ENCODE measurements around the gene OGFOD2. TPM values are rescaled to one million over a fixed set of nuclear protein-coding genes. Genes with fewer than 3 reads are reported as not detected.

Gene OGFOD2
- total and polyA plus RNA-seq, 9 of the 15 experiments (the other 6 are each of a cell fraction or from before 2014, with no cell fraction given), result 1.4 to 111 (median 18.5) TPM

DNA sequence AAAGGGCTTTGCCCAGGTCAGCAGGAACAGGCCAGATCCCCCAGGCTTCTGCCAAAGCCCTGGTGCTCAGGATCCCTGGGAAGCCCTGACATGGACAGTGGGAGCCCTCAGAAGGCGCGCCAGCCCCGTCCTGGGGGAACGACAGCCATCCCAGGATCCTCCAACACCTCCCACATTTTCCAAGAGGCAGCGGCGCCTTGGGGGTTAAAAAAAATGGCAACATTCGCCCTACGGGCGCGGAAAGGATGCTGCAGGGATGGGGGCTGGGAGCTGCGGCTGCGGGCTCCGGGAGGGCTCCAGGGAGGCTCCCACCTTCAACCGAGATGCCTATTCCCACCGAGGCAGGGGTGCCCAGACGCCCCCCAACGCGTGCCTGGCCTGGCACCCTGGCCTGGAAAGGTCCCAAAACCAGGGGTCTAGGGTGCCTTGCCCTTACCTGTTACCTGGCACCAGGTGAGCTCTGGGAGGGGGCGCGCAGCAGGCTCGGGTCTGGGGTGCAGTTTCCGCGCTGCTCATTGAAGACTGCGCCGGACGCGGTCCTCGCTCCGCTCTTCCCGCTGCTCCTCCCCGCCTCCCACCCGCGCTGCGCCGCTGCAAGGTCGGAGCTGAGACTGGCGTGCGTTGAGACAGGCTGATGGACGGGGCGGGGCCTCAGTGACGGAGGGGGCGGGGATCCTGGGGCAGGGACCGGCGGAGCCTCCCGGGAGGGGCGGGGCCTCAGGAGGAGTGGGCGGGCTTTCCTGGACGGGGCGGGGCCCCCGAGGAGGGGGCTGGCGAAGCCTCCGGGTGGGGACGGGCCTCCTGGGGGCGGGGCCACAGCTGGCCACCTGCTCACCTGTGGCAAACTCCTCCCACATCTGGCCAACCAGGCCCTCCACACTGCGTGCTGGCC is 8.9 kb upstream of the OGFOD2 start, which contains the start of gene ABCB9 (continued):
- TF ChIP-seq, protein P1, sequence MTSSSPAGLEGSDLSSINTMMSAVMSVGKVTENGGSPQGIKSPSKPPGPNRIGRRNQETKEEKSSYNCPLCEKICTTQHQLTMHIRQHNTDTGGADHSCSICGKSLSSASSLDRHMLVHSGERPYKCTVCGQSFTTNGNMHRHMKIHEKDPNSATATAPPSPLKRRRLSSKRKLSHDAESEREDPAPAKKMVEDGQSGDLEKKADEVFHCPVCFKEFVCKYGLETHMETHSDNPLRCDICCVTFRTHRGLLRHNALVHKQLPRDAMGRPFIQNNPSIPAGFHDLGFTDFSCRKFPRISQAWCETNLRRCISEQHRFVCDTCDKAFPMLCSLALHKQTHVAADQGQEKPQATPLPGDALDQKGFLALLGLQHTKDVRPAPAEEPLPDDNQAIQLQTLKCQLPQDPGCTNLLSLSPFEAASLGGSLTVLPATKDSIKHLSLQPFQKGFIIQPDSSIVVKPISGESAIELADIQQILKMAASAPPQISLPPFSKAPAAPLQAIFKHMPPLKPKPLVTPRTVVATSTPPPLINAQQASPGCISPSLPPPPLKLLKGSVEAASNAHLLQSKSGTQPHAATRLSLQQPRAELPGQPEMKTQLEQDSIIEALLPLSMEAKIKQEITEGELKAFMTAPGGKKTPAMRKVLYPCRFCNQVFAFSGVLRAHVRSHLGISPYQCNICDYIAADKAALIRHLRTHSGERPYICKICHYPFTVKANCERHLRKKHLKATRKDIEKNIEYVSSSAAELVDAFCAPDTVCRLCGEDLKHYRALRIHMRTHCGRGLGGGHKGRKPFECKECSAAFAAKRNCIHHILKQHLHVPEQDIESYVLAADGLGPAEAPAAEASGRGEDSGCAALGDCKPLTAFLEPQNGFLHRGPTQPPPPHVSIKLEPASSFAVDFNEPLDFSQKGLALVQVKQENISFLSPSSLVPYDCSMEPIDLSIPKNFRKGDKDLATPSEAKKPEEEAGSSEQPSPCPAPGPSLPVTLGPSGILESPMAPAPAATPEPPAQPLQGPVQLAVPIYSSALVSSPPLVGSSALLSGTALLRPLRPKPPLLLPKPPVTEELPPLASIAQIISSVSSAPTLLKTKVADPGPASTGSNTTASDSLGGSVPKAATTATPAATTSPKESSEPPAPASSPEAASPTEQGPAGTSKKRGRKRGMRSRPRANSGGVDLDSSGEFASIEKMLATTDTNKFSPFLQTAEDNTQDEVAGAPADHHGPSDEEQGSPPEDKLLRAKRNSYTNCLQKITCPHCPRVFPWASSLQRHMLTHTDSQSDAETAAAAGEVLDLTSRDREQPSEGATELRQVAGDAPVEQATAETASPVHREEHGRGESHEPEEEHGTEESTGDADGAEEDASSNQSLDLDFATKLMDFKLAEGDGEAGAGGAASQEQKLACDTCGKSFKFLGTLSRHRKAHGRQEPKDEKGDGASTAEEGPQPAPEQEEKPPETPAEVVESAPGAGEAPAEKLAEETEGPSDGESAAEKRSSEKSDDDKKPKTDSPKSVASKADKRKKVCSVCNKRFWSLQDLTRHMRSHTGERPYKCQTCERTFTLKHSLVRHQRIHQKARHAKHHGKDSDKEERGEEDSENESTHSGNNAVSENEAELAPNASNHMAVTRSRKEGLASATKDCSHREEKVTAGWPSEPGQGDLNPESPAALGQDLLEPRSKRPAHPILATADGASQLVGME (CRISPR knock-in tag; IDR thresholded peaks at IDR 0.05), result peak; percentile 46; the same call in 1 of the 2 replicates
- TF ChIP-seq, protein P2, sequence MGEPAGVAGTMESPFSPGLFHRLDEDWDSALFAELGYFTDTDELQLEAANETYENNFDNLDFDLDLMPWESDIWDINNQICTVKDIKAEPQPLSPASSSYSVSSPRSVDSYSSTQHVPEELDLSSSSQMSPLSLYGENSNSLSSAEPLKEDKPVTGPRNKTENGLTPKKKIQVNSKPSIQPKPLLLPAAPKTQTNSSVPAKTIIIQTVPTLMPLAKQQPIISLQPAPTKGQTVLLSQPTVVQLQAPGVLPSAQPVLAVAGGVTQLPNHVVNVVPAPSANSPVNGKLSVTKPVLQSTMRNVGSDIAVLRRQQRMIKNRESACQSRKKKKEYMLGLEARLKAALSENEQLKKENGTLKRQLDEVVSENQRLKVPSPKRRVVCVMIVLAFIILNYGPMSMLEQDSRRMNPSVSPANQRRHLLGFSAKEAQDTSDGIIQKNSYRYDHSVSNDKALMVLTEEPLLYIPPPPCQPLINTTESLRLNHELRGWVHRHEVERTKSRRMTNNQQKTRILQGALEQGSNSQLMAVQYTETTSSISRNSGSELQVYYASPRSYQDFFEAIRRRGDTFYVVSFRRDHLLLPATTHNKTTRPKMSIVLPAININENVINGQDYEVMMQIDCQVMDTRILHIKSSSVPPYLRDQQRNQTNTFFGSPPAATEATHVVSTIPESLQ (CRISPR knock-in tag; IDR thresholded peaks at IDR 0.05), result no peak
- TF ChIP-seq ETV5 (CRISPR knock-in tag; IDR thresholded peaks at IDR 0.05; ENCODE audit: low read depth), result peak; percentile 53; the same call in 1 of the 2 replicates
- peak; percentile 55 for TF ChIP-seq RBBP5 (IDR thresholded peaks at IDR 0.05; ENCODE audit: borderline replicate concordance, insufficient read depth, low read length, poor library complexity, severe bottlenecking)
- no peak for TF ChIP-seq NFIX (CRISPR knock-in tag; IDR thresholded peaks at IDR 0.05; ENCODE audit: low read depth)
- TF ChIP-seq CC2D1A (IDR thresholded peaks at IDR 0.05), result no peak
- TF ChIP-seq, protein P3, sequence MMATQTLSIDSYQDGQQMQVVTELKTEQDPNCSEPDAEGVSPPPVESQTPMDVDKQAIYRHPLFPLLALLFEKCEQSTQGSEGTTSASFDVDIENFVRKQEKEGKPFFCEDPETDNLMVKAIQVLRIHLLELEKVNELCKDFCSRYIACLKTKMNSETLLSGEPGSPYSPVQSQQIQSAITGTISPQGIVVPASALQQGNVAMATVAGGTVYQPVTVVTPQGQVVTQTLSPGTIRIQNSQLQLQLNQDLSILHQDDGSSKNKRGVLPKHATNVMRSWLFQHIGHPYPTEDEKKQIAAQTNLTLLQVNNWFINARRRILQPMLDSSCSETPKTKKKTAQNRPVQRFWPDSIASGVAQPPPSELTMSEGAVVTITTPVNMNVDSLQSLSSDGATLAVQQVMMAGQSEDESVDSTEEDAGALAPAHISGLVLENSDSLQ (IDR thresholded peaks at IDR 0.05), result peak; percentile 93
- TF ChIP-seq JUND (IDR thresholded peaks at IDR 0.05; ENCODE audit: borderline replicate concordance, low read depth, low read length), result no peak
- TF ChIP-seq JUND (tag; IDR thresholded peaks at IDR 0.05; ENCODE audit: borderline replicate concordance, low read depth, low read length), result no peak; the same call in 2 of the 3 replicates
- TF ChIP-seq, protein P4, sequence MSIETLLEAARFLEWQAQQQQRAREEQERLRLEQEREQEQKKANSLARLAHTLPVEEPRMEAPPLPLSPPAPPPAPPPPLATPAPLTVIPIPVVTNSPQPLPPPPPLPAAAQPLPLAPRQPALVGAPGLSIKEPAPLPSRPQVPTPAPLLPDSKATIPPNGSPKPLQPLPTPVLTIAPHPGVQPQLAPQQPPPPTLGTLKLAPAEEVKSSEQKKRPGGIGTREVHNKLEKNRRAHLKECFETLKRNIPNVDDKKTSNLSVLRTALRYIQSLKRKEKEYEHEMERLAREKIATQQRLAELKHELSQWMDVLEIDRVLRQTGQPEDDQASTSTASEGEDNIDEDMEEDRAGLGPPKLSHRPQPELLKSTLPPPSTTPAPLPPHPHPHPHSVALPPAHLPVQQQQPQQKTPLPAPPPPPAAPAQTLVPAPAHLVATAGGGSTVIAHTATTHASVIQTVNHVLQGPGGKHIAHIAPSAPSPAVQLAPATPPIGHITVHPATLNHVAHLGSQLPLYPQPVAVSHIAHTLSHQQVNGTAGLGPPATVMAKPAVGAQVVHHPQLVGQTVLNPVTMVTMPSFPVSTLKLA (conservative IDR thresholded peaks at IDR 0.05), result peak in 1 of 2 experiments; percentile 49; a peak in 1 of 4 replicates
- TF ChIP-seq, protein P5, sequence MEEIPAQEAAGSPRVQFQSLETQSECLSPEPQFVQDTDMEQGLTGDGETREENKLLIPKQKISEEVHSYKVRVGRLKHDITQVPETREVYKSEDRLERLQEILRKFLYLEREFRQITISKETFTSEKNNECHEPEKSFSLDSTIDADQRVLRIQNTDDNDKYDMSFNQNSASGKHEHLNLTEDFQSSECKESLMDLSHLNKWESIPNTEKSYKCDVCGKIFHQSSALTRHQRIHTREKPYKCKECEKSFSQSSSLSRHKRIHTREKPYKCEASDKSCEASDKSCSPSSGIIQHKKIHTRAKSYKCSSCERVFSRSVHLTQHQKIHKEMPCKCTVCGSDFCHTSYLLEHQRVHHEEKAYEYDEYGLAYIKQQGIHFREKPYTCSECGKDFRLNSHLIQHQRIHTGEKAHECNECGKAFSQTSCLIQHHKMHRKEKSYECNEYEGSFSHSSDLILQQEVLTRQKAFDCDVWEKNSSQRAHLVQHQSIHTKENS (CRISPR knock-in tag; IDR thresholded peaks at IDR 0.05), result no peak
- TF ChIP-seq TSC22D4 (tag; IDR thresholded peaks at IDR 0.05), result no peak
- TF ChIP-seq MCM7 (IDR thresholded peaks at IDR 0.05), result no peak

Measured in K562 (cell line).